Psoas muscle (tissue), 8 donors: ENCODE results near the gene CPEB2. TPM values are rescaled to one million over a fixed set of nuclear protein-coding genes. Genes with fewer than 3 reads are reported as not detected.

Experiments used
- ATAC-seq, 4 donors: fragments of 200-7000 bp; cut with Tn5 transposase; one replicate each; pipeline ENCODE4 v1.9.1; 2020; ENCODE audit warnings: moderate library complexity in 3 of 4, mild to moderate bottlenecking in 2 of 4
- DNase-seq, 2 donors: peaks; one replicate each; pipeline ENCODE4 v3.0.0-alpha.2; 2020
- H3K27ac ChIP-seq: fragments of 200-600 bp; one replicate; pipeline ENCODE4 v1.8.0; 2022
- H3K27me3 ChIP-seq, 3 donors: fragments of 200-600 bp in 1 of 3; one replicate each; pipeline versions ENCODE4 v1.6.1 to v1.8.0; 2013 to 2022; ENCODE audit warnings: low read length in 2 of 3, mild to moderate bottlenecking in 2 of 3, moderate library complexity in 1 of 3; ENCODE audit not compliant: insufficient read depth in 3 of 3
- H3K36me3 ChIP-seq, 2 donors: fragments of 200-600 bp in 1 of 2; one replicate each; pipeline versions ENCODE4 v1.6.1 to v1.8.0; 2013 to 2022; ENCODE audit warnings: low read depth in 1 of 2, mild to moderate bottlenecking in 1 of 2, moderate library complexity in 1 of 2; ENCODE audit not compliant: insufficient read depth in 1 of 2
- H3K4me1 ChIP-seq: fragments of 200-600 bp; one replicate; pipeline ENCODE4 v1.8.0; 2022
- H3K4me3 ChIP-seq: fragments of 200-600 bp; one replicate; pipeline ENCODE4 v1.8.0; 2022; ENCODE audit warnings: mild to moderate bottlenecking
- H3K9me3 ChIP-seq: fragments of 200-600 bp; one replicate; pipeline ENCODE4 v1.8.0; 2022
- CTCF ChIP-seq: fragments of 200-600 bp; IDR thresholded peaks from one replicate; pipeline ENCODE4 v1.8.0; 2022; ENCODE audit warnings: antibody characterized with exemption
- WGBS, 3 donors: extraction: QIAGEN DNeasy Blood & Tissue Kit; methylation state at CpG; one replicate each; pipeline versions ENCODE4 v1.1.6 to v1.1.7; 2013; 5-methylcytosine and 5-hydroxymethylcytosine counted together
- intact Hi-C, 2 donors: fragments of 100-400 bp; cut with DNase I; formaldehyde crosslinking; loops; one replicate each; pipeline versions ENCODE4 v1.11.0 to v1.14.2; 2022
- polyA plus RNA-seq, 3 donors: library from polyadenylated mRNA; stranded (reverse); fragments of 200-250 nt; gene quantifications; one replicate each; pipeline ENCODE4 v1.2.3, GENCODE V29; 2013
- total RNA-seq, 4 donors: library from RNA; stranded (reverse); fragmentation: NEBNext Ultra II Directional in 2 of 4; extraction: Animal tissue kit (Norgen Biotek cat#: 25700) in 2 of 4; gene quantifications; one replicate each; pipeline versions ENCODE4 v1.2.1 to v1.2.4, GENCODE V29; 2021 to 2023
- donor health status: healthy with polysubstance abuse.
- donor health status: DM: no; HTN: no; CAD: no; lungs with moderate emphysema.
- donor health status: Bipolar disorder and iron deficiency.
- donor health status: healthy.
- donor health status: DM: yes; HTN: yes; CAD: no.
- donor health status: DM: no; HTN: no; CAD: no.
- donor health status: DM: no; HTN: no; CAD: no.
- donor health status: DM: yes; HTN: yes; CAD: no.

CPEB2 gene
- total and polyA plus RNA-seq, 7 donors, result 2.5 to 14.0 (median 6.0) TPM

DNA sequence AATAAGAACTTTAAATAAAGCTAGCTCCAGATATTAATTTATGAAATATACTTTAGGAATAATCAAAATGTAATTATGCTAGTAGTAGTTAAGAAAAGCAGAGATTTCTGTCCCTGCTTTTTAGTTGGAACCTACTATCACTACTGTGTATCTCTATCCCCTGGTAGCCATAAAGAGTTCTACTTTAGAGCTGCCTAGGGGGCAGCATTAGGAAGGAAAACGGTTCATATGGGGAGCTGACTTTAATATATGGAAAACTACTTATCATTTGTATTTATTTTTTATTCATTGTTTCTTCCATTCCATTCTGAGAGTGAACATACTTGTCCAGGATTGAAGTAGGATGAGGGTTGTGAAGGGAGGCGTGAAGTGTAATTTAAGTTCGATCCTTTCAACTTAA lies 40.9 kb downstream of the CPEB2 start:
- Histone ChIP-seq H3K36me3 (peaks cover 0 to 6% of the 10 kb centered on the region in 2 donors), H3K27me3 (no peaks in the 10 kb centered on the region), H3K4me1 (no peaks in the 10 kb centered on the region), H3K9me3 (no peaks in the 10 kb centered on the region), H3K27ac (no peak overlapping the region), H3K4me3 (no peak overlapping the region)
- 77 to 81% (median 77%) methylated on average over 3 of the region's 3 CpGs for WGBS, 3 donors
- ATAC-seq (no peak), DNase-seq (no peak)
- intact Hi-C loops, result no loop called here
- no peak for TF ChIP-seq CTCF

GRCh38 chr4:15043922-15044321 lies 41.6 kb downstream of the CPEB2 start:
- Histone ChIP-seq H3K4me3 (no peak overlapping the region), H3K36me3 (peaks cover 0 to 6% of the 10 kb centered on the region in 2 donors), H3K27ac (no peak overlapping the region), H3K9me3 (no peaks in the 10 kb centered on the region), H3K27me3 (no peaks in the 10 kb centered on the region), H3K4me1 (no peaks in the 10 kb centered on the region)
- ATAC-seq, result no peak
- 63 to 69% (median 69%) methylated on average over 1 of the region's 1 CpG for WGBS, 3 donors
- intact Hi-C loops, result no loop called here
- no peak for DNase-seq
- no peak for TF ChIP-seq CTCF

GRCh38 chr4:15054541-15054940 lies 52.3 kb downstream of the CPEB2 start:
- DNase-seq (no peak), ATAC-seq (no peak)
- no peak for TF ChIP-seq CTCF
- H3K4me1 ChIP-seq, result no peaks in the 10 kb centered on the region
- no peaks in the 10 kb centered on the region for H3K9me3 ChIP-seq
- intact Hi-C loops, result no loop called here
- 86 to 87% (median 86%) methylated on average over 2 of the region's 2 CpGs for WGBS, 3 donors
- no peak overlapping the region for H3K4me3 ChIP-seq
- no peak overlapping the region for H3K27ac ChIP-seq
- H3K27me3 ChIP-seq, result no peaks in the 10 kb centered on the region
- H3K36me3 ChIP-seq, result peaks cover 6 to 74% of the 10 kb centered on the region in 2 donors

DNA sequence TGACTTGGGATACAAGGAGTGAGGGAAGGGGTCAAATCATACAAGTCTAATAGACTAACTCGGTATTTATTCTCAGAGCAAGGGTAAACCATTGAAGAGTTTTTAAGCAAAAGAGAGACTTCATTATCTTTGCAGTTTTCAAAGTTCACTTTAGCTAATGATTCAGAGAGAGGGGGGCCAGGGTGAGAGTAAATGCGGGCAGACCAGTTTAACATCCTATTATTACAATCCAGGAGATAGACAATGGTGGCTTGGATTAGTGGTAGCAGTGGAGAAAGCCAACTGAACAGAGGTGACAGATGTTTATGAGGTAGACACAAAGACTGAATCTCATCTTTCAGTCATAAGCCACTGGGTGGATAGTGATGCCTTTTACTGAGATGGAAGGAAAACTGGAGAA lies 57.9 kb downstream of the CPEB2 start:
- 98 to 100% (median 100%) methylated on average over 2 of the region's 2 CpGs for WGBS, 3 donors
- Histone ChIP-seq H3K27ac (no peak overlapping the region), H3K4me1 (no peaks in the 10 kb centered on the region), H3K4me3 (no peak overlapping the region), H3K36me3 (peaks cover 9 to 93% of the 10 kb centered on the region in 2 donors), H3K9me3 (no peaks in the 10 kb centered on the region), H3K27me3 (no peaks in the 10 kb centered on the region)
- DNase-seq (no peak), ATAC-seq (no peak)
- intact Hi-C loops, result no loop called here
- TF ChIP-seq CTCF, result no peak

DNA sequence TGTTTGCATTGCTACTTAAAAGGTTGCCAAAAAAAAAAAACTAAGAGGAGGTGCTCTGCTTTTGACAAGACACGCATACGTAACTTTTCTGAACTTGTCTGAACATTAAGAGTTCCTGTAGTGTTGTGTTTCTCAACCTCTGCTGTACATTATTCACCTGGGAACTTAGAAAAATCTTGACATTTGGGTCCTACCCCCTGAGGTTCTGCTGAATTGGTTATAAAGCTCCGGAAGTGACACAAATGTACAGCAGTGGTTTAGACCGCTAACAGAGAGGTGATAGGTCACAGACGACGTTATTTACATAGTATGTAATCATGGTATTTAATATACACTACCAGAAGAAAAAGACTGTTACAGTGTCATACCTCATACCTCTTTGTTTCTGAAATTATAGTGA lies 61.1 kb downstream of the CPEB2 start:
- 89 to 91% (median 90%) methylated on average over 6 of the region's 6 CpGs for WGBS, 3 donors
- DNase-seq, result no peak
- Histone ChIP-seq H3K27ac (no peak overlapping the region), H3K4me1 (no peaks in the 10 kb centered on the region), H3K27me3 (no peaks in the 10 kb centered on the region), H3K9me3 (no peaks in the 10 kb centered on the region), H3K36me3 (peaks cover 5 to 84% of the 10 kb centered on the region in 2 donors), H3K4me3 (no peak overlapping the region)
- ATAC-seq, result no peak
- TF ChIP-seq CTCF, result no peak
- intact Hi-C loops, result no loop called here
